Stimulated activated CD8-positive, alpha-beta memory T cell treated with anti-CD3 and anti-CD28 coated beads, Interleukin-7, amount 100 ng/mL, for 1 hour (primary cell): ENCODE results near the gene POGZ.

Source experiments
- DNase-seq, 2 donors: peaks; one replicate each; pipeline ENCODE4 v3.0.0-alpha.2; 2020; ENCODE audit warnings: low read depth in 2 of 2

The POGZ gene

GRCh38 chr1:151459331-151460046 is at the start of gene POGZ:
TSS of gene POGZ (minus strand) at chr1:151459494. CDS start at chr1:151442204, 17,290 bp downstream.
- DNase-seq = peak; percentile 86 to 93

- DNase-seq = no peak
These were observed 49.5 kb upstream of the POGZ start for GRCh38 chr1:151508833-151509232.

- no peak for DNase-seq
These were observed 45.5 kb upstream of the POGZ start for GRCh38 chr1:151504759-151505158.

GRCh38 chr1:151504252-151504651 is 45.0 kb upstream of the POGZ start:
- DNase-seq = no peak

GRCh38 chr1:151502859-151503780 is 43.8 kb upstream of the POGZ start:
- no peak for DNase-seq

GRCh38 chr1:151502035-151502700 is 42.9 kb upstream of the POGZ start:
- DNase-seq = no peak

- no peak for DNase-seq
These were observed 42.2 kb upstream of the POGZ start for GRCh38 chr1:151501474-151501873.

- DNase-seq = no peak
These were observed 40.6 kb upstream of the POGZ start for GRCh38 chr1:151499930-151500329.

GRCh38 chr1:151499365-151499764 is 40.1 kb upstream of the POGZ start:
- no peak for DNase-seq

GRCh38 chr1:151495316-151495715 is 36.0 kb upstream of the POGZ start:
- no peak for DNase-seq

- DNase-seq = no peak
These were observed 35.5 kb upstream of the POGZ start for GRCh38 chr1:151494741-151495281.

- no peak for DNase-seq
These were observed 33.7 kb upstream of the POGZ start for GRCh38 chr1:151493042-151493441.

GRCh38 chr1:151492120-151492519 is 32.8 kb upstream of the POGZ start:
- DNase-seq = no peak

GRCh38 chr1:151491641-151492040 is 32.3 kb upstream of the POGZ start:
- DNase-seq = no peak

GRCh38 chr1:151486557-151486956 is 27.3 kb upstream of the POGZ start:
- no peak for DNase-seq

- DNase-seq = no peak
These were observed 26.5 kb upstream of the POGZ start for GRCh38 chr1:151485685-151486255.

GRCh38 chr1:151482017-151482416 is 22.7 kb upstream of the POGZ start:
- DNase-seq = no peak

GRCh38 chr1:151479462-151479861 is 20.2 kb upstream of the POGZ start:
- no peak for DNase-seq

- DNase-seq = no peak
These were observed 19.6 kb upstream of the POGZ start for GRCh38 chr1:151478923-151479322.

- no peak for DNase-seq
These were observed 19.0 kb upstream of the POGZ start for GRCh38 chr1:151478140-151478812.

- no peak for DNase-seq
These were observed 17.8 kb upstream of the POGZ start for GRCh38 chr1:151477066-151477465.
